ENCODE results near the gene TICAM1.

DNA sequence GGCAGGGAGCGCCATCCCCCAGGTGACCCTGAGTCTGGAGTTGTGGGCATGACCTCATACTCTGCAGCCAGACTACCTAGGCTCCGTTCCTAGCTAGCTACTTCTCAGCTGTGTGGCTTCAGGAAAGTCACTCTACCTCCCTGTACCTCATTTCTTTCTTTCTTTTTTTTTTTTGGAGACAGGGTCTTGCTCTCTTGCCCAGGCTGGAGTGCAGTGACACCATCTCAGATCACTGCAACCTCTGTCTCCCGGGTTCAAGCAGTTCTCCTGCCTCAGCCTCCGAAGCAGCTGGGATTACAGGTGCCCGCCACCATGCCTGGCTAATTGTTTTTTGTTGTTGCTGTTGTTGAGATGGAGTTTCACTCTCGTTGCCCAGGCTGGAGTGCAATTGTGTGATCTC is 21.0 kb upstream of the TICAM1 start:
- TF ChIP-seq, protein P1, sequence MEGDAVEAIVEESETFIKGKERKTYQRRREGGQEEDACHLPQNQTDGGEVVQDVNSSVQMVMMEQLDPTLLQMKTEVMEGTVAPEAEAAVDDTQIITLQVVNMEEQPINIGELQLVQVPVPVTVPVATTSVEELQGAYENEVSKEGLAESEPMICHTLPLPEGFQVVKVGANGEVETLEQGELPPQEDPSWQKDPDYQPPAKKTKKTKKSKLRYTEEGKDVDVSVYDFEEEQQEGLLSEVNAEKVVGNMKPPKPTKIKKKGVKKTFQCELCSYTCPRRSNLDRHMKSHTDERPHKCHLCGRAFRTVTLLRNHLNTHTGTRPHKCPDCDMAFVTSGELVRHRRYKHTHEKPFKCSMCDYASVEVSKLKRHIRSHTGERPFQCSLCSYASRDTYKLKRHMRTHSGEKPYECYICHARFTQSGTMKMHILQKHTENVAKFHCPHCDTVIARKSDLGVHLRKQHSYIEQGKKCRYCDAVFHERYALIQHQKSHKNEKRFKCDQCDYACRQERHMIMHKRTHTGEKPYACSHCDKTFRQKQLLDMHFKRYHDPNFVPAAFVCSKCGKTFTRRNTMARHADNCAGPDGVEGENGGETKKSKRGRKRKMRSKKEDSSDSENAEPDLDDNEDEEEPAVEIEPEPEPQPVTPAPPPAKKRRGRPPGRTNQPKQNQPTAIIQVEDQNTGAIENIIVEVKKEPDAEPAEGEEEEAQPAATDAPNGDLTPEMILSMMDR (IDR thresholded peaks at IDR 0.05; ENCODE audit: low read depth, low read length, missing input control): no peak
- TF ChIP-seq JUND (IDR thresholded peaks at IDR 0.05): no peak

Data from liver (tissue), 3 donors.